HEK293T (cell line): Measurements from ENCODE around the gene PALLD.

Experiments used
- CTBP1 ChIP-seq: fragments of 450-650 bp; IDR thresholded peaks from 2 replicates; pipeline ENCODE4 v1.6.1; 2016; ENCODE audit warnings: borderline replicate concordance
- SP1 ChIP-seq: fragments of 450-650 bp; IDR thresholded peaks from 2 replicates; pipeline ENCODE4 v1.6.1; 2017

GRCh38 chr4:168688584-168688983 is 191.7 kb downstream of the PALLD start:
- TF ChIP-seq CTBP1 (no peak), SP1 (no peak)
